Parathyroid adenoma (tissue), 2 donors: ENCODE results near the gene HASPIN.

Experiments used
- H2AFZ ChIP-seq: fragments of 300-600 bp; sonication (generic); one replicate; pipeline ENCODE4 v1.7.0; 2017; ENCODE audit warnings: antibody characterized with exemption, mild to moderate bottlenecking
- H3K27ac ChIP-seq: fragments of 300-600 bp; sonication (generic); one replicate; pipeline ENCODE4 v1.7.0; 2017
- H3K27me3 ChIP-seq: fragments of 300-600 bp; sonication (generic); one replicate; pipeline ENCODE4 v1.7.0; 2017; ENCODE audit warnings: low read length; ENCODE audit not compliant: control insufficient read depth, insufficient read depth
- H3K36me3 ChIP-seq: fragments of 300-600 bp; sonication (generic); one replicate; pipeline ENCODE4 v1.7.0; 2017; ENCODE audit warnings: low read length; ENCODE audit not compliant: control insufficient read depth, insufficient read depth
- H3K4me1 ChIP-seq: fragments of 300-600 bp; sonication (generic); one replicate; pipeline ENCODE4 v1.7.0; 2017; ENCODE audit warnings: control low read depth
- H3K4me2 ChIP-seq: fragments of 300-600 bp; sonication (generic); one replicate; pipeline ENCODE4 v1.7.0; 2017; ENCODE audit warnings: low read length
- H3K4me3 ChIP-seq: fragments of 300-600 bp; sonication (generic); one replicate; pipeline ENCODE4 v1.7.0; 2017; ENCODE audit warnings: low read depth, low read length
- H3K79me2 ChIP-seq: fragments of 300-600 bp; sonication (generic); one replicate; pipeline ENCODE4 v1.7.0; 2017; ENCODE audit warnings: control low read depth
- H3K9ac ChIP-seq: fragments of 300-600 bp; sonication (generic); one replicate; pipeline ENCODE4 v1.7.0; 2017; ENCODE audit warnings: mild to moderate bottlenecking
- H3K9me3 ChIP-seq: fragments of 300-600 bp; sonication (generic); one replicate; pipeline ENCODE4 v1.7.0; 2017; ENCODE audit warnings: low read length; ENCODE audit not compliant: control insufficient read depth
- TF ChIP-seq, protein P1 (sequence below): fragments of 300-600 bp; sonication (generic); IDR thresholded peaks from one replicate; pipeline ENCODE4 v1.7.0; 2017; ENCODE audit warnings: antibody characterized with exemption, mild to moderate bottlenecking
- donor health status: primary hyperparathyroidism.

HASPIN gene

DNA sequence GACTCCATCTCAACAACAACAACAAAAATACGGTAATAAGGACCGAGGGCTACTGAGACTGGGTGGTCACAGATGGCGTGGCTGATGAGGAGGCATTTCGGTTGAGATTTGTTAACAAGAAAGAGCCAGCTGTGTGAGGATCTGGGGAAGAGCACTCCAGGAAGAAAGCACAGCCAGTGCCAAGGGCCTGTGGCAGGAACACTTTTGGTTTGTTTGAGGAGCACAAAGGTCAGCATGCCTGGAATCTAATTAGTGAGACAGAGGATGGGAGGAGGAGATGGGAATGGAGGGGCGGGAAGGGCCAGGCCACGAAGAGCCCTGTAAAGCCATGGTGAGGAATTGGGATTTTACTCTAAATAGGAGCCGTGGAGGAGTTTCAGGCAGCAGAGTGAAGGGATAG, 24.9 kb downstream of the HASPIN start:
- H3K4me1 ChIP-seq = no peaks in the 10 kb centered on the region
- H3K9ac ChIP-seq = no peak overlapping the region
- TF ChIP-seq, protein P1, sequence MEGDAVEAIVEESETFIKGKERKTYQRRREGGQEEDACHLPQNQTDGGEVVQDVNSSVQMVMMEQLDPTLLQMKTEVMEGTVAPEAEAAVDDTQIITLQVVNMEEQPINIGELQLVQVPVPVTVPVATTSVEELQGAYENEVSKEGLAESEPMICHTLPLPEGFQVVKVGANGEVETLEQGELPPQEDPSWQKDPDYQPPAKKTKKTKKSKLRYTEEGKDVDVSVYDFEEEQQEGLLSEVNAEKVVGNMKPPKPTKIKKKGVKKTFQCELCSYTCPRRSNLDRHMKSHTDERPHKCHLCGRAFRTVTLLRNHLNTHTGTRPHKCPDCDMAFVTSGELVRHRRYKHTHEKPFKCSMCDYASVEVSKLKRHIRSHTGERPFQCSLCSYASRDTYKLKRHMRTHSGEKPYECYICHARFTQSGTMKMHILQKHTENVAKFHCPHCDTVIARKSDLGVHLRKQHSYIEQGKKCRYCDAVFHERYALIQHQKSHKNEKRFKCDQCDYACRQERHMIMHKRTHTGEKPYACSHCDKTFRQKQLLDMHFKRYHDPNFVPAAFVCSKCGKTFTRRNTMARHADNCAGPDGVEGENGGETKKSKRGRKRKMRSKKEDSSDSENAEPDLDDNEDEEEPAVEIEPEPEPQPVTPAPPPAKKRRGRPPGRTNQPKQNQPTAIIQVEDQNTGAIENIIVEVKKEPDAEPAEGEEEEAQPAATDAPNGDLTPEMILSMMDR = no peak
- H2AFZ ChIP-seq = no peak overlapping the region
- no peak overlapping the region for H3K4me3 ChIP-seq
- no peaks in the 10 kb centered on the region for H3K36me3 ChIP-seq
- no peak overlapping the region for H3K4me2 ChIP-seq
- no peaks in the 10 kb centered on the region for H3K9me3 ChIP-seq
- no peak overlapping the region for H3K27ac ChIP-seq
- no peaks in the 10 kb centered on the region for H3K79me2 ChIP-seq
- H3K27me3 ChIP-seq = no peaks in the 10 kb centered on the region

DNA sequence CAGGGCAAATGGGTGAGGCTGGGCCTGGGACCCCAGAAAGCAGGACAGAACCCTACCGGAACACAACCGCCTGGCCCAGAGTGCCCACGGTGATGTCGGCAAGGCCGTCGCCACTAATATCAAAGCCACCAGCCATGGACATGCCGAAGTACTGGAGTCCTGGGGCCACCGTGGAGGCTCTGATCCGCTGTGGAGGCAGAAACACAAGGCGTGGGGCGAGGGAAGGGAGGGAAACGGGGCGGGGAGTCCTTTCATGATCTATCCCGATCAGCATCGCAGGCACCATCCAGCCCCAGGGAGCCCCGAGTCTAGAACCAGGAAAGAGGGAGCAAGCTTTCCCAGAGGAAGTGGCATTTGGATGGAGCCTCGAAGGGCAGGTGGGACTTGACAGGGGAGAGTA, 26.6 kb downstream of the HASPIN start:
- Histone ChIP-seq H3K27ac (no peak overlapping the region), H3K36me3 (no peaks in the 10 kb centered on the region)
- TF ChIP-seq, protein P1 = no peak

DNA sequence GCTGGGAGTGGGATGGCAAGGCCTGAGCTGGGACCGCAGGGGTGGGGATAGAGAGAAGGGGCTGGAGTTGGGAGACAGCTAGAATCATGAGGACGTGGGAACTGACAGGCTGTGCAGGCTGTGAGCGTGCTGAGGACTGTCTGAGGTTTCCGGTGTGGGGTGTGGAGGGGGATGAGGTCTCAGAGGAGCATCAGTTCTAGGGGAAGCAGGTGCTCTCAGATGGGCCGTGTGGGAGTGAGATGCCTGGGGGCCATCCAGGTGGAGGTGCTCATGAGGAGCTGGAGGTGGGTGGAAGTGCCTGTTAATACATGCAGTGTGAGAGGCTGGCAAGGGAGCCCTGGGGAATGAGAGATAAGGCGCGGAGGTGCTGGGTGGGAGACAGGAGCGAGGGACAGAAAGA, 27.2 kb downstream of the HASPIN start:
- H3K27ac ChIP-seq = no peak overlapping the region
- H3K9me3 ChIP-seq = no peaks in the 10 kb centered on the region
- H3K27me3 ChIP-seq = no peaks in the 10 kb centered on the region

More for the DNA sequence above, 26.6 kb downstream of the HASPIN start:
- H3K27me3 ChIP-seq = no peaks in the 10 kb centered on the region
- H3K4me3 ChIP-seq = no peak overlapping the region
- no peak overlapping the region for H3K9ac ChIP-seq
- peaks cover 3% of the 10 kb centered on the region for H3K4me1 ChIP-seq
- no peak overlapping the region for H2AFZ ChIP-seq
- no peaks in the 10 kb centered on the region for H3K9me3 ChIP-seq
- H3K79me2 ChIP-seq = no peaks in the 10 kb centered on the region
- H3K4me2 ChIP-seq = no peak overlapping the region

DNA sequence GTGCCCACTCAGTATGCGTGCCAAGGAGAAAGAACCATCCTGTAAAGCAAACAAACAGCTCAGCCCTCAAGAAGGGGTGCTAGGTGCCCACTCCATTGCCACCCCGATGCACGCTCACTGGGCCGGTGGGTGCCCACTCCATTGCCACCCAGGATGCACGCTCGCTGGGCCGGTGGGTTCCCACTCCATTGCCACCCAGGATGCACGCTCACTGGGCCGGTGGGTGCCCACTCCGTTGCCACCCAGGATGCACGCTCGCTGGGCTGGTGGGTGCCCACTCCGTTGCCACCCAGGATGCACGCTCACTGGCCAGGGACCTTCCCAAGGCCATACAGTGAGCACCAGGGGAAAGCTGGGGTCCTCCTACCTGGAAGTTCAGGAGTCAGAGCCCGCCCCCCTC, 28.1 kb downstream of the HASPIN start:
- H3K9me3 ChIP-seq = no peaks in the 10 kb centered on the region

More for the DNA sequence above, 27.2 kb downstream of the HASPIN start:
- Histone ChIP-seq H2AFZ (no peak overlapping the region), H3K4me3 (no peak overlapping the region), H3K4me1 (peaks cover 3% of the 10 kb centered on the region), H3K4me2 (no peak overlapping the region), H3K9ac (no peak overlapping the region), H3K79me2 (no peaks in the 10 kb centered on the region), H3K36me3 (no peaks in the 10 kb centered on the region)
- TF ChIP-seq, protein P1 = no peak

DNA sequence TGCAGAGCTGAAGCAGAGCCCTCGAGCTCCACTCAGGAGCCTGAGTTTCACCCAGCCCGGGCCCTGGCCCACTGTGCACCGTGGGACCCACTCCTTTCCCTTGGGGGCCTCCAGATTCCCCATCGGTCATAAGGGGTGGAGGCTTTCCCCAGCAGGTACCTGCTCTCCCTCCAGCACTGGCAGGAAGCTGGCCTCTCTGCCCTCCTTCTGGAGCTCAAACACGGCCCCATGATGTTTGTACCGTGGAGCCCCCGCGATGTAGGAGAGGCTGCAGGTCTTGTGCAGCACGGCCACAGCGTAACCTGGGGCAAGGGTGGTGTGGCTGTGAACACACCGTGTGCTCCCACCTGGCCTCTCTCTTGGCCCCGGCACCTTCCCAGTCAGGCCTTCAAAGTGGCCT, 29.9 kb downstream of the HASPIN start:
- H3K4me1 ChIP-seq = peaks cover 3% of the 10 kb centered on the region
- no peaks in the 10 kb centered on the region for H3K9me3 ChIP-seq
- no peaks in the 10 kb centered on the region for H3K36me3 ChIP-seq
- H2AFZ ChIP-seq = no peak overlapping the region
- no peak overlapping the region for H3K9ac ChIP-seq
- no peak overlapping the region for H3K4me3 ChIP-seq
- no peak overlapping the region for H3K4me2 ChIP-seq
- no peaks in the 10 kb centered on the region for H3K27me3 ChIP-seq
- no peak overlapping the region for H3K27ac ChIP-seq
- TF ChIP-seq, protein P1 = no peak
- no peaks in the 10 kb centered on the region for H3K79me2 ChIP-seq

More for the DNA sequence above, 28.1 kb downstream of the HASPIN start:
- Histone ChIP-seq H3K36me3 (no peaks in the 10 kb centered on the region), H2AFZ (no peak overlapping the region), H3K4me3 (no peak overlapping the region), H3K27ac (no peak overlapping the region), H3K79me2 (no peaks in the 10 kb centered on the region), H3K4me1 (peaks cover 3% of the 10 kb centered on the region), H3K27me3 (no peaks in the 10 kb centered on the region), H3K4me2 (no peak overlapping the region), H3K9ac (no peak overlapping the region)
- TF ChIP-seq, protein P1 = no peak
